Ovary (tissue), 9 donors: ENCODE data around the gene SLC2A10. TPM values are rescaled to one million over a fixed set of nuclear protein-coding genes. Genes with fewer than 3 reads are reported as not detected.

Experiments used
- DNase-seq, 5 donors: peaks; one replicate each; pipeline ENCODE4 v3.0.0-alpha.2; 2019 to 2020
- H3K27ac ChIP-seq, 2 donors: fragments of 200-600 bp; one replicate each; pipeline versions ENCODE4 v1.5.1 to v1.8.0; 2019 to 2022
- H3K27me3 ChIP-seq: fragments of 200-600 bp; one replicate; pipeline ENCODE4 v1.8.0; 2022
- H3K36me3 ChIP-seq: fragments of 200-600 bp; sonication (generic); one replicate; pipeline ENCODE4 v1.5.1; 2019
- H3K4me1 ChIP-seq: one replicate; pipeline ENCODE4 v1.8.1; 2013; ENCODE audit warnings: mild to moderate bottlenecking, moderate library complexity; ENCODE audit not compliant: insufficient read depth
- H3K4me3 ChIP-seq: fragments of 200-600 bp; sonication (generic); one replicate; pipeline ENCODE4 v1.5.1; 2017
- H3K9me3 ChIP-seq, 2 donors: fragments of 200-600 bp in 1 of 2; sonication (generic) in 1 of 2; one replicate each; pipeline versions ENCODE4 v1.5.1 to v1.8.1; 2013 to 2019; ENCODE audit warnings: mild to moderate bottlenecking in 1 of 2, moderate library complexity in 1 of 2
- CTCF ChIP-seq, 3 donors: fragments of 450-650 bp in 2 of 3; fragments of 200-600 bp in 1 of 3; IDR thresholded peaks; one replicate each; pipeline versions ENCODE4 v1.5.1 to v1.8.0; 2016 to 2022; ENCODE audit warnings: antibody characterized with exemption in 3 of 3, mild to moderate bottlenecking in 1 of 3
- EP300 ChIP-seq: sonication (generic); formaldehyde crosslinking; IDR thresholded peaks from one replicate; pipeline ENCODE4 v1.6.1; 2017; ENCODE audit warnings: antibody characterized with exemption
- POLR2A ChIP-seq: fragments of 450-650 bp; IDR thresholded peaks from one replicate; pipeline ENCODE4 v1.6.1; 2017; ENCODE audit warnings: antibody characterized with exemption, mild to moderate bottlenecking, moderate library complexity
- WGBS, 3 donors: extraction: QIAGEN DNeasy Blood & Tissue Kit in 1 of 3; methylation state at CpG; one replicate each; pipeline versions ENCODE4 v1.1.5 to v1.1.7; 2013 to 2017; 5-methylcytosine and 5-hydroxymethylcytosine counted together
- intact Hi-C, 4 donors: fragments of 100-400 bp; cut with DNase I; formaldehyde crosslinking; loops; one replicate each; pipeline versions ENCODE4 v1.11.0 to v1.15.1; 2022 to 2023
- polyA plus RNA-seq, 2 donors: library from polyadenylated mRNA; stranded (reverse); fragments of 200-250 nt in 1 of 2; fragments of 350-450 nt in 1 of 2; fragmentation: Illumina TruSeq in 1 of 2; extraction: RNeasy Lipid Tissue Mini Kit (QIAGEN cat#74804) in 1 of 2; gene quantifications; one replicate each; pipeline ENCODE4 v1.2.3, GENCODE V29; 2013 to 2014
- total RNA-seq, 7 donors: library from RNA; depleted of rRNA in 2 of 7; stranded (reverse); fragments of >200 nt in 2 of 7; fragmentation: NEBNext Ultra II Directional in 3 of 7; extraction: Animal tissue kit (Norgen Biotek cat#: 25700) in 3 of 7; gene quantifications; one replicate each; pipeline versions ENCODE4 v1.1.0 to v1.2.4, GENCODE V29; 2016 to 2023
- donor health status: DM: no; HTN: no; CAD: no; lungs with moderate emphysema.
- donor health status: DM: no; HTN: no; CAD: no.
- donor health status: Bipolar disorder and iron deficiency.
- donor health status: DM: yes; HTN: yes; CAD: no.
- donor health status: DM: no; HTN: no; CAD: no.
- donor health status: DM: yes; HTN: yes; CAD: no.

The SLC2A10 gene
- total and polyA plus RNA-seq, 9 donors = 7.3 to 27.7 (median 15.1) TPM

GRCh38 chr20:46682063-46682821, 27.2 kb upstream of the SLC2A10 start:
- H3K27me3 ChIP-seq = no peaks in the 10 kb centered on the region
- TF ChIP-seq CTCF (IDR thresholded peaks at IDR 0.05) (no peak), EP300 (no peak), POLR2A (no peak)
- 83 to 88% (median 84%) methylated on average over 9 of the region's 9 CpGs for WGBS, 3 donors
- H3K27ac ChIP-seq = no peak overlapping the region
- no peaks in the 10 kb centered on the region for H3K36me3 ChIP-seq
- intact Hi-C loops = loop anchor here in 2 of 4 donors (5.0 kb wide), 2 partner anchors 120 to 125 kb away; no protein-coding TSS in a partner anchor
- H3K4me1 ChIP-seq = peaks cover 8% of the 10 kb centered on the region
- no peak for DNase-seq
- no peaks in the 10 kb centered on the region for H3K9me3 ChIP-seq
- no peak overlapping the region for H3K4me3 ChIP-seq

GRCh38 chr20:46683011-46683667, 26.3 kb upstream of the SLC2A10 start:
- WGBS, 3 donors = 5 to 11% (median 5%) methylated on average over 12 of the region's 12 CpGs
- H3K9me3 ChIP-seq = no peaks in the 10 kb centered on the region
- peaks cover 11% of the 10 kb centered on the region for H3K4me1 ChIP-seq
- H3K4me3 ChIP-seq = peak overlapping the region; percentile 34
- no peak for DNase-seq
- no peaks in the 10 kb centered on the region for H3K27me3 ChIP-seq
- TF ChIP-seq POLR2A = no peak
- no peak for TF ChIP-seq EP300
- TF ChIP-seq CTCF (IDR thresholded peaks at IDR 0.05) = no peak
- intact Hi-C loops = loop anchor here in 2 of 4 donors (5.0 kb wide), 2 partner anchors 121 to 126 kb away; no protein-coding TSS in a partner anchor
- no peaks in the 10 kb centered on the region for H3K36me3 ChIP-seq
- H3K27ac ChIP-seq = no peak overlapping the region

GRCh38 chr20:46683668-46683938, 25.8 kb upstream of the SLC2A10 start:
- peak in 1 of 5 donors; percentile 51 for DNase-seq
- WGBS, 3 donors = 4 to 9% (median 5%) methylated on average over 8 of the region's 8 CpGs
- Histone ChIP-seq H3K27me3 (no peaks in the 10 kb centered on the region), H3K4me3 (peak overlapping the region; percentile 34), H3K9me3 (no peaks in the 10 kb centered on the region), H3K4me1 (peaks cover 11% of the 10 kb centered on the region), H3K36me3 (no peaks in the 10 kb centered on the region), H3K27ac (no peak overlapping the region)
- TF ChIP-seq POLR2A (no peak), EP300 (no peak)
- intact Hi-C loops = loop anchor here in 2 of 4 donors (5.0 kb wide), 2 partner anchors 121 to 126 kb away; no protein-coding TSS in a partner anchor

GRCh38 chr20:46683939-46684750, 25.3 kb upstream of the SLC2A10 start:
- Histone ChIP-seq H3K4me3 (peak overlapping the region; percentile 34), H3K27ac (peak overlapping the region in 1 of 2 donors; percentile 39), H3K4me1 (peaks cover 11% of the 10 kb centered on the region), H3K36me3 (no peaks in the 10 kb centered on the region), H3K27me3 (no peaks in the 10 kb centered on the region), H3K9me3 (no peaks in the 10 kb centered on the region)
- DNase-seq = peak; percentile 53 to 67 (median 65)
- intact Hi-C loops = loop anchor here in 2 of 4 donors (5.0 kb wide), 2 partner anchors 122 to 127 kb away; no protein-coding TSS in a partner anchor
- no peak for TF ChIP-seq EP300
- TF ChIP-seq POLR2A = no peak
- TF ChIP-seq CTCF (IDR thresholded peaks at IDR 0.05) = no peak
- WGBS, 3 donors = 4 to 15% (median 9%) methylated on average over 23 of the region's 23 CpGs
